ENCODE results near the gene GTF2F2.
"Not testable (repeated sequence)": the region's sequence is repeated elsewhere in the genome, so short reads cannot be mapped to it uniquely, and the experiment has no call there.

GTF2F2 gene

GRCh38 chr13:45180303-45180702 lies 60.0 kb downstream of the GTF2F2 start:
- DNase-seq (ENCODE audit: low read depth), result no peak

DNA sequence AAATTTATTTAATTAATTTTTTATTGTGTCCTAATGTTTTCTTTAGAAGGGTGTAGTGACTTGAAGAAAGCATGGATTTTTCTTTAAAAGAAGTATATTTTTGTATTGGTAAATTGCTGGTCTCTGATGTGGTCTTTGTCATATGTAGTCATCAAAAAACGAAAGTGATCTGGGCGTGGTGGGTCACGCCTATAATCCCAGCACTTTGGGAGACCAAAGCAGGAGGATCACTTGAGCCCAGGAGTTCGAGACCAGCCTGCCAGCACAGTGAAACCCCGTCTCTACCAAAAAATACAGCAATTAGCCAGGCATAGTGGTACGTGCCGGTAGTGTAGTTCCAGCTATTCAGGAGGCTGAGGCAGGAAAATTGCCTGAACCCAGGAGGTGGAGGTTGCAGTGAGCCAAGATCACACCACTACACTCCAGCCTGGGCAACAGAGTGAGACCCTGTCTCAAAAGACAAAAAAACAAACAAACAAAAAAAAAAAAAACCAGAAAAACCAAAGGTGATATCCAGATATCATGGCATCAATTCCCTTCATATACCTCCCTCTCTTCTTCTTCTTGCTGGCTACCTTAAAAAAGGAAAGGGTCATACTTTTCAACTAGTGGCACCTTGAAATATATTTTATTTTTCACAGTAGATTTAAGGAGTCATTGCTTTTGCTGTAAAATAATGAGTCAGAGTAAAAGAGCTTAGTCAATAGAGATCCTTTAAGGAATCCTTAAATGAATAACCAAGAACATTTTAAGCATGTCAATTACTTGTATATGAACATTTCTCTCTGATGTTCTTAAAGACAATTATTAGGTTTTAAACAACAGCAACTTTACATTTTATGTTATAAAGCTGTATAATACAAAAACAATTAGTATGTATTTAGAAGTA lies 60.6 kb downstream of the GTF2F2 start:
- DNase-seq (ENCODE audit: low read depth), result no peak

GRCh38 chr13:45184693-45185092 lies 64.4 kb downstream of the GTF2F2 start:
- DNase-seq (ENCODE audit: low read depth), result no peak

- no peak for DNase-seq (ENCODE audit: low read depth)
Measured at GRCh38 chr13:45185286-45185685, 65.0 kb downstream of the GTF2F2 start.

- not testable (repeated sequence) for DNase-seq (ENCODE audit: low read depth)
Measured at GRCh38 chr13:45189077-45189476, 68.8 kb downstream of the GTF2F2 start.

DNA sequence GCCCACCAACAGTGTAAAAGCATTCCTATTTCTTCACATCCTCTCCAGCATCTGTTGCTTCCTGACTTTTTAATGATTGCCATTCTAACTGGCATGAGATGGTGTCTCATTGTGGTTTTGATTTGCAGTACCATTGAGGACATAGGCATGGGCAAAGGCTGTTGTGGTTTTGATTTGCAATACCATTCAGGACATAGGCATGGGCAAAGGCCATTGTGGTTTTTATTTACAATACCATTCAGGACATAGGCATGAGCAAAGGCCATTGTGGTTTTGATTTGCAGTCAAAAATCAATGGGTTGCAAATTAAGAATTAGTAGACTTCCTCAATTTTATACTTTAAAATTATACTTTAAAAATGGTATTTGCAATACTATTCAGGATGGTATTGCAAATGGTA lies 69.2 kb downstream of the GTF2F2 start:
- not testable (repeated sequence) for DNase-seq (ENCODE audit: low read depth)

DNA sequence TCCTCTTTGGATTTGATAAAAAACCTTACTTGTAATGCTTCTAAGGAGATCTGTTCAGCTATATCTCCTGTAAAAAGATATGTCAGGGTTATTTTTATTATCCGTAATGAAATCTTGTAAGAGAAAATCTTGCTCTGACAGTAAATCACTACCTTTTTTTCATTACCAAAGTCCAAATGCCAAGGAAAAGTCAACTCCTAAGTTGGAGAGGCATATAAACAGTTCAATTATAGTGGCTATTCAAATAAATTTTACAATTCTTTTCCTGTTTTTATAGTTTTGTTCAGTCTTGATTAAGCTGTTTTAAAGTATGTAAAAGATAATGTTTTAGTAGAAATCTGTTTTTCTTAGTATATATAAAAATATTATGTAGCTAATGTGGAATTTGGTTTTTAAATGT lies 71.6 kb downstream of the GTF2F2 start:
- no peak for DNase-seq (ENCODE audit: low read depth)

DNA sequence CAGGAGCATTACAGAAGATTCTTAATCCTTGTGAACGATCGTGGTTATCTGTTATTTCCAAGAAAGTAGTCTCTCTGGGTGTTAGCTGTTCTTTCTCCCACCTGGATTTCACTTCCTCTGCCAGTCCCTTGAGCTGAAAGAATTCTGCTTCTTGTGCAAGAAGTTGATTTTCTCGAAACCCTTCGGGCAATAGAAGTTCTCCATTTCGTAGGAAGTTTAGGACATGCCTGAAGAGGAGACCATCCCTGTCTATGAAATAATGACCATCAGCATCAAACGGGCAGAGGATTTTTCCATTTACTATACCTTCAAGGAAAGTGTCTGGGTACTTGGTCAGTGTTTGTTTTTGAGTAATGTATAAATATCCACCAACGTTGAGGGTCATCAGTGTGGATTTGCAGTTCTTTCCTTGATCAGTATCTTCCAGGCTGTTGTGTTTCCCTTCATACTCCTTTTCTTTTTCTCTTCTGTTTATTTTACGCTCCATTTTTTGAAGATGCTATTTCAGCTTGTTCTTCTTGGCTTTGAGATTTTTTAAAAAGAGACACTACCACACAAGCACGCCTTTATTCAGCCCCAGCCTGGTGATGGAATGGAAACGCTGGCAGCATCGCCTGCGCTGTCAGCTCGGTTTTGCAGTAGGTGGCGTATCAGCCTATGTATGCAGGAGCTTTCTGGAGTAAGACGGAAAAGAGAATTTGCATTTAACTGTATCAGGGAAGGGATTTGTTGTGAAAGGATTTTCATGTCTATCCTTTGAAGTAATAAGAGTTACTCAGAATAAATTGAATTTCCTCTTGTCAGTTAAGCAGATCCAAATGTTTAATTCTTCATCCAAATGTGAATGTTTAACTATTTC lies 74.0 kb downstream of the GTF2F2 start:
- DNase-seq (ENCODE audit: low read depth), result no peak

- no peak for DNase-seq (ENCODE audit: low read depth)
Measured at GRCh38 chr13:45195421-45195820, 75.1 kb downstream of the GTF2F2 start.

DNA sequence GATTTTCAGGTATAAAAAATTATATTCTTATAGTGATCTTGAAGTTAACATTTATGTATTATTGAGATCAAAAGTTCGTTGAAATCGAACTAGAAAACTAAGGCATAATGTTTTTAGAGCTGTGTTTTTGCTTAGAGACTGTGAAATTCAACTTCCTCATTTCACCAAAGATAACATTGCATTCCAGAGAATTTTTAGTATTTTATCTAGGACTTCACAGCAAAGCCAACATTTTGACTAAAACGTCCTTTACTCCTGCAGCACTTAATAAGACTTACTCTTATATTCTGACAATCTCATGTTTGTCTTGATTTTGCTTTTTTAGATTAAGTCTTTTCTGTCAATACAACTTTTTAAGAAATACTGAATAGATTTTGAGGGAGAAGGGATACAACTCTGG lies 75.8 kb downstream of the GTF2F2 start:
- DNase-seq (ENCODE audit: low read depth), result no peak

- no peak for DNase-seq (ENCODE audit: low read depth)
Measured at GRCh38 chr13:45196622-45197021, 76.3 kb downstream of the GTF2F2 start.

DNA sequence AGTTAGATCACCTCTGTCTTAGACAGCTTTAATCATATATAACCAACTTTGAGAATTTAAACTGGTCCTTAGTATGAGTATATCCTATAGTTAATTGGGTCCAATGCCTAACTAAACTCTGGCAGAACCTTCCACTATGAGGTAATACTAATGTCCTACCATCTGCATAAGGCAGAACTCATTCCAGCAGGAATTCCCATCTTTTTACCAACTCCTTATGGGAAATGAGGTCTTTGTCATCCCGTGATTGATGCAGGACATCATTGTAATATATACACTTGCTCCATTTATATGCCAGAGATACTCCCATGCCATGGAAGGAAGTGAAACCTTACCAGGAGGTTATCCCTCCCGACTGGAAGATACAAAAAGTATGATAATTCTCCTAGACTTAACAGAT lies 77.7 kb downstream of the GTF2F2 start:
- no peak for DNase-seq (ENCODE audit: low read depth)

- no peak for DNase-seq (ENCODE audit: low read depth)
Measured at GRCh38 chr13:45198924-45199323, 78.6 kb downstream of the GTF2F2 start.

DNA sequence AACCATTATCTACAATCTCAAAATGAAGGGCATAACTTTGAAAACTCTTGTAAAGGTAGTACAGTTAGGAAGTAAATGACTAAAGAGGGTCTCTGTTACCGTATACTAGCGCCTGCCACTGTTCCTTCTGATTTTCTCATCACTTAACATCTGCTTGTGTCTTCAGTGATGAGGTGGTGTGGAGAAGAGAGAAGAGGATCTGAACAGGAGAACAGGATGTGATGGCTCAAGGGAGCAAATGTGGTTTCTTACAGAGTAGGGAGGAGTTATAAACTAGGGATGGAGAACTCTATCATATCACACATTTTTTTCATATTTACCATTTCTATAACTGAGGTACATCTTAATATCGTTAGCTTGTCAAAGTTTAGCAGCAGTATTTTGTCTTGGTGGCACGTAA lies 79.4 kb downstream of the GTF2F2 start:
- no peak for DNase-seq (ENCODE audit: low read depth)

GRCh38 chr13:45200701-45201232 lies 80.5 kb downstream of the GTF2F2 start, which contains the start of gene KCTD4:
TSS of gene KCTD4 (minus strand) at chr13:45201045. CDS start at chr13:45194567, 6,478 bp downstream.
- no peak for DNase-seq (ENCODE audit: low read depth)

- DNase-seq (ENCODE audit: low read depth), result no peak
Measured at GRCh38 chr13:45205124-45205523, 84.8 kb downstream of the GTF2F2 start.

GRCh38 chr13:45206340-45206739 lies 86.0 kb downstream of the GTF2F2 start:
- DNase-seq (ENCODE audit: low read depth), result no peak

- DNase-seq (ENCODE audit: low read depth), result no peak
Measured at GRCh38 chr13:45207319-45207718, 87.0 kb downstream of the GTF2F2 start.

GRCh38 chr13:45208132-45208531 lies 87.8 kb downstream of the GTF2F2 start:
- DNase-seq (ENCODE audit: low read depth), result no peak

DNA sequence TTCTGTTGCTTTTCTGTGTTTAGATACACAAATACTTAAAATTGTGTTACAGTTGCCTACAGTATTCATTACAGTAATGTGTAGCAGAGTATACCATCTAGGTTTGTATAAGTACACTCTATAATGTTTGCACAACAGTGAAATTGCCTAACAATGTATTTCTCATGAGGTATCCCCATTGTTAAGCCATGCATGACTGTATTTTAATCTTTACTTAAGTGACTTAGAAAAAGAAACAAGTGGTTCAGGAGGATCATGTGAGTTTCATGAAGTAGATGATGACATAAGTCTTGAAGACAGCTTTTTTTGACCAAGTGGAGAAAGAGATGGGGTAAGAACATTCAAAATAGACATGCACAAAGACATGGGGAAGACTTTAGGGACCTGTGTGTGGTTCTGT lies 88.9 kb downstream of the GTF2F2 start:
- no peak for DNase-seq (ENCODE audit: low read depth)

DNA sequence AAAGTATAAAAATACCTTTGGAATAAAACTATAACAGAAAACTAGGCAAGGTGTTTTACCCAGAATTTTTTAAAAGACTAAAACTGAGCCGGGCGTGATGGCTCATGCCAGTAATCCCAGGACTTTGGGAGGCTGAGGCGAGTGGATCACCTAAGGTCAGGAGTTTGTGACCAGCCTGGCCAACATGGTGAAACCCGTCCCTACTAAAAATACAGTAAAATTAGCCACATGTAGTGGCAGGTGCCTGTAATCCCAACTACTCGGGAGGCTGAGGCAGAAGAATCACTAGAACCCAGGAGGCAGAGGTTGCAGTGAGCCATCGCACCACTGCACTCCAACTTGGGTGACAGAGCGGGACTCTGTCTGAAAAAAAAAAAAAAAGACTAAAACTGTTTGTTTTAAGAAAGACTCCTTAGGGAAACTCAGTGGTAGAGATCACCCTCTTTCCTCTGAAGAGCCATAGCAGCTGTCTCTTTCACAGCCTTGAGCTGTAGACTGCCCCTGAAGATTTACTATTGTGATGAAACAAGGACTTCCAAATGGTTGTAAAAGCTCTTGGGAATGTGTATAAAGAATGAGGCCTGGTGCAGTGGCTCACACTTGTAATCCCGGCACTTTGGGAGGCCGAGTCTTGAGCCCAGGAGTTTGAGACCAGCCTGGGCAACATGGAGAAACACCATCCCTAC lies 95.2 kb downstream of the GTF2F2 start:
- no peak for DNase-seq (ENCODE audit: low read depth)

- DNase-seq (ENCODE audit: low read depth), result no peak
Measured at GRCh38 chr13:45216193-45216592, 95.9 kb downstream of the GTF2F2 start.
